Measurements from ENCODE around the gene EFCAB8.
A peak's percentile ranks its signal among the peaks of the same experiment; 100 is the strongest.

EFCAB8 gene

DNA sequence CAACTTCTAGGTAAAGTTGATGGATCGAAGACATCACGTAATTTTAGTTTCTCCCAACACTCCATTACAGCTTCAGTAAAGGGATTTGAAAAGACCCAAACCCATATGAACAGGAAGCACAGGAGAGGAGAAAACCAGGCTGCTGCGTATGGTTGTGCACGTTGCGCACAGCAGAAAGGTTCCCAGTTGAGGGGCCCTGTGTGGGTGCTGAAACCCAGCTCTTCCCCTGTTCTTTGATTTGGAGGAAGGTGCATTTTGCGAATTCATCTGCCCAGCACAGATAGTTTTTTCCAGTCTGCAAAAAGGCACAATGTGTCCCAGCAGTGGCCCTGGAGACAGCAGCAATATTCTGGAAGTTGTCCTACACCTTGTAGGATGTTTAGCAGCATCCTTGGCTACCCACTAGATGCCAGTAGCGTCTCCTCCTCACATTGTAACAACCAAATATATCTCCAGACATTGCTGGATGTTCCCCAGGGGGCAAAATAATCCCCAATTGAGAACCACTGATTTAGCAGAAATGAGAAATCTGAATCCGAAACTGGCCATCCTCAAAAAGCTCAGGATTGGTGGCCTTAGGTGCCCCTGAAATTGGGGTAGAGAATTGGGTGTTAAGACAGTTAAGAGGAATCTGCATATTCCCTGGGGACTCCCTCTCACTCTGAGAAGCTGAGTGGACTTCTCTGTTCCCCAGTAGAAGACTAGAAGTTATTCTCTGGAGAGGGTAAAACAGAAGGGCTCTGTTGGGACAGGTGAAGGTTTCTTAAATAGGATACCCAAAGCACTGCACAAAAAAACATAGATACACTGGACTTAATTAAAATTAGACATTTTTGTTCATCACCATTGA, 133.3 kb downstream of the EFCAB8 start:
- no peak for TF ChIP-seq CTCF (IDR thresholded peaks at IDR 0.05; ENCODE audit: low read depth, low read length)
- no peak overlapping the region for H3K4me3 ChIP-seq (replicated peaks in 1 of 2; ENCODE audit: low read depth in 2 of 2, low read length in 2 of 2)
- no peak for DNase-seq (ENCODE audit: low read depth in 2 of 2)

GRCh38 chr20:32993496-32994050, 134.8 kb downstream of the EFCAB8 start:
- TF ChIP-seq CTCF (IDR thresholded peaks at IDR 0.05; ENCODE audit: low read depth, low read length), result no peak
- DNase-seq (ENCODE audit: low read depth in 2 of 2), result no peak

DNA sequence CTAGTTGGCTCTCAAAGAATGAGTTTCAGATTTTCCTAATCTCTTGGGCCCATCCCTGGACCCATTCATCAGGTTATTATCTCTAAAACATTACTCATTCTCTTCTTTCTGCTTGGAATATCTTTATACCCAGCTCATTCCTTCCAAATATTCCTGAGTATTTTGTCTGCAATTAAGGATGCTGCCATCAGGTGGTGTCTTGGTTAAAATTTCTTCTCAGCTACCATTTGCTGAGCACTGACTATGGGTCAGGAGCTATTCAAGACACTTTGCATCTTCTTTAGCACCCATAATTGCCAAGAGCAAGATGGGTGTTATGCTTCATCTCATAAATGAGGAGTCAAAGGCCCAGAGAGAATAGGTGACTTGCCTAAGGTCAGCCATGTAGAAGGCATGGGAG, 137.1 kb downstream of the EFCAB8 start:
- DNase-seq (ENCODE audit: low read depth in 2 of 2), result no peak
- no peak for TF ChIP-seq CTCF (IDR thresholded peaks at IDR 0.05; ENCODE audit: low read depth, low read length)
- H3K4me3 ChIP-seq (replicated peaks in 1 of 2; ENCODE audit: low read depth in 2 of 2, low read length in 2 of 2), result no peak overlapping the region

More at GRCh38 chr20:32993496-32994050, 134.8 kb downstream of the EFCAB8 start:
- no peak overlapping the region for H3K4me3 ChIP-seq (replicated peaks in 1 of 2; ENCODE audit: low read depth in 2 of 2, low read length in 2 of 2)

- no peak for DNase-seq (ENCODE audit: low read depth in 2 of 2)
- H3K4me3 ChIP-seq (replicated peaks in 1 of 2; ENCODE audit: low read depth in 2 of 2, low read length in 2 of 2), result no peak overlapping the region
- TF ChIP-seq CTCF (IDR thresholded peaks at IDR 0.05; ENCODE audit: low read depth, low read length), result no peak
Observed at GRCh38 chr20:32997431-32997830, 138.7 kb downstream of the EFCAB8 start.

DNA sequence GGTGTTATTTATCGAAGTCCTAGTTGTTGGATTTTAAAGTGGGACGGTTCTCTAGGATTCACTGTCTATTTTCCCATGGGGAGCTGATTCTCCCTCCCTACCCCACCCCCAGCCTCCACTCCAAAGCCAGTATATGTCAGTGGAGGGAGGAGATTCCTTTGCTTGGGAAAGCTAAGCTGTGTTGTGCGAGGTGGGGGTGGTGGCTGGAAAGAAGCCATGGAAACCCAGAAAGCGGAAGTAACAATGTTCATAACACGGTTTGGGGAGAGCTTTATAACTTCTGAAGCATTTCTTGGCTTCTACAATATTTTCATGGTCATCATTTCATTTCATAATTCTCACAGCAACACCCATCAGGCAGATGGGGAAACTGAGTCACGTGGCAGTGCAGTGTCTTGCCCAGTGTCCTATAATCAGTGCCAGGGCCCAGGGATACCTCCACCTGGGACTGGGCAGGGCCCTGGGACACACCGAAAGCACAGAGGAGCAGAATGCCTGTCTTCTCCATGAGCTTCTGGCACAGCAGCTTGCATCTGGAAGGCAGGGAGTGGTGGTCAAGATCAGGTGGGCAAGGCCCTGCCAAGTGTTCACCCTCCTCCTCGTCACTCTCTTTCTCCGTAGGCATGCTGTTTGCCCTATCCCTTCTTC, 141.0 kb downstream of the EFCAB8 start:
- DNase-seq (ENCODE audit: low read depth in 2 of 2), result peak in 1 of 2 donors; percentile 43
- no peak overlapping the region for H3K4me3 ChIP-seq (replicated peaks in 1 of 2; ENCODE audit: low read depth in 2 of 2, low read length in 2 of 2)
- no peak for TF ChIP-seq CTCF (IDR thresholded peaks at IDR 0.05; ENCODE audit: low read depth, low read length)

DNA sequence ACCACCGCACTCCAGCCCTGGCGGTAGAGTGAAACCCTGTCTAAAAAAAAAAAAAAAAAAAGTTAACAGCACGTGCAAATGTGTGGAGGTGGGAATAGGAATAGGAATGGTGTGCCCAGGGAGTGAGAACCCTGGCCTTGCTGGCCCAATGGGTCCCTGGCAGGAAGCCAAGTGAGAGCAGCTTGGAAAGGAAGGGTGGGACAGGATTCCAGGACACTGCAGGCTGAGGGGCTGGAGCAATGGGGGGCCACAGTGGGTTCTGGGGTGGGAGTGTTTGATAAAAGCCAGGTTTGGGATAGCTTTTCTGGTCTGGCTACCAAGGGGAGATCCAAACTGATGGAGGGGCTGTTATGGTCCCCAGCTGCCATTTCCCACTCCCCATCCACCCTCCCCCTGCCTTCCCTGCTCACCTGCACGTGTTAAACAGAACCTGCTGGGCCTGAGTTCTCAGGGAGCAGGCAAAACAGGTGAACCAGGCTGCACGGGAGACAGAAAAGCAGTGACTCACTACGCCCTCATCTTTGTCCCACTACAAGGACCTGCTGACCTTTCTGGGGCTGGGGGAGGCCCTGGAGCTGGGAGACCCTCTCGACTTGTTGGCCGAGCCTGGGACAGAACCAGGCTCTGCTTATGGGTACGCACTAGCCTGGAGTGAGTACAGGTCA, 142.2 kb downstream of the EFCAB8 start:
- no peak for DNase-seq (ENCODE audit: low read depth in 2 of 2)
- no peak for TF ChIP-seq CTCF (IDR thresholded peaks at IDR 0.05; ENCODE audit: low read depth, low read length)
- H3K4me3 ChIP-seq (replicated peaks in 1 of 2; ENCODE audit: low read depth in 2 of 2, low read length in 2 of 2), result no peak overlapping the region
